Fibroblast of pulmonary artery (primary cell): ENCODE data around the gene BEAN1.
A peak's percentile ranks its signal among the peaks of the same experiment; 100 is the strongest.

Source experiments
- DNase-seq: peaks from one replicate; pipeline ENCODE4 v3.0.0-alpha.2; 2010; ENCODE audit warnings: low read depth
- H3K4me3 ChIP-seq: replicated peaks from 2 replicates; pipeline ENCODE4 v1.5.1; 2011; ENCODE audit warnings: low read depth, mild to moderate bottlenecking, control low read depth, low read length, moderate library complexity
- CTCF ChIP-seq: IDR thresholded peaks from 2 replicates; pipeline ENCODE4 v1.5.1; 2011; ENCODE audit warnings: mild to moderate bottlenecking, control low read depth, low read length, inconsistent platforms; ENCODE audit errors: missing control alignments

BEAN1 gene

GRCh38 chr16:66474750-66475199 is 47.7 kb downstream of the BEAN1 start:
- TF ChIP-seq CTCF, result no peak
- no peak for DNase-seq

DNA sequence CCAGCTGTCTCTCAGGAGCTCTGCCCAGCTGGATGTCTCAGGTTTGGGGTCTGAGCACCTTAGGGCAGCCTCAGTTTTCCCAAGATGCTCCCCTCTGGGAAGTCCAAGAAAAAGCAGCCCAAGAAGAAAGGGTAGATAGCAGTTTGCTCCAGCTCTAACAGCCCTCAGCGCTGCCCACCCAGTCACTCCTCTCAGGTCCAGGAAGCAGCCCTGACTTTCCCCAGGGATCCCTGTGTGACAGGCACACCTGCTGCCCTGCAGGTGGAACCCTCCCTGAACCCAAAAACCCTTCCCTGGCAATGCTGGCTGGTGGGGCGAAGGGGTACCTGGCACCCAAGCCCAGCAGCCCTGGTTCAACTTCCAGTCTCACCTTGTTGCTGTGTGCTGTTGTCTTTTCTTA is 48.1 kb downstream of the BEAN1 start:
- no peak overlapping the region for H3K4me3 ChIP-seq
- no peak for DNase-seq
- no peak for TF ChIP-seq CTCF

More at GRCh38 chr16:66474750-66475199, 47.7 kb downstream of the BEAN1 start:
- no peak overlapping the region for H3K4me3 ChIP-seq

DNA sequence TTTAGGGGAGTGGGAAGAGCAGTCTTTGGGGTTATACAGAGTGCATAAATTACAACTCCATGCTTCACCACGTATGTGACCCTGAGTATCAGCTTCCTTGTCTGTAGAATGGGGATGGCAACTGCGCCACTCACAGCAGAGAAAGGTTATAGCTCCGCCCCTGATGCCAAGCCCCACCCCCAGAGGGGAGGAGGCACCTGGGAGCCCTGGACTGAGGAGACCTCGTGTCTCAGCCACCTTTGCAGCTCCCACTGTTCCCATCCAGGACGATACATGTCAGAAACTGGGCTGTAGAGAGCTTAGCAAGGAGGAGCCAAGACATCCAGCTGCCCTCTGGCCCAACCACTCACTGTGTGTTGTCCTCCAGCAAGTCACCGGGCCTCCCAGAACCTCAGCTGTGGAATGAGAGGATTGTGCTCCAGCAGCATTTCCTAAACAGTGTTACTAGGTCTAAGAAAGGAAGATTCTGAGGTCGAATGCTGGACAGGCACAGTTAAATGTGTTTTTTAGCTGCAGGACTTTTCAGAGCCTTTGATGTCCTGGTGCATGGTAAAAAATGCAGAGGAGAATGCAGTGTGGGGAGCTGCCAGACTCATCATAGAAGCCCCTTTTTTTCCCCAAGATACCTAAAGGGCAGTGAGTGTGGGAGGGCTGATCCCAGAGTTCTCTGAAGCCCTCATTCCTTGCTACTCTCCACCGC is 49.4 kb downstream of the BEAN1 start:
- no peak for TF ChIP-seq CTCF
- no peak for DNase-seq

DNA sequence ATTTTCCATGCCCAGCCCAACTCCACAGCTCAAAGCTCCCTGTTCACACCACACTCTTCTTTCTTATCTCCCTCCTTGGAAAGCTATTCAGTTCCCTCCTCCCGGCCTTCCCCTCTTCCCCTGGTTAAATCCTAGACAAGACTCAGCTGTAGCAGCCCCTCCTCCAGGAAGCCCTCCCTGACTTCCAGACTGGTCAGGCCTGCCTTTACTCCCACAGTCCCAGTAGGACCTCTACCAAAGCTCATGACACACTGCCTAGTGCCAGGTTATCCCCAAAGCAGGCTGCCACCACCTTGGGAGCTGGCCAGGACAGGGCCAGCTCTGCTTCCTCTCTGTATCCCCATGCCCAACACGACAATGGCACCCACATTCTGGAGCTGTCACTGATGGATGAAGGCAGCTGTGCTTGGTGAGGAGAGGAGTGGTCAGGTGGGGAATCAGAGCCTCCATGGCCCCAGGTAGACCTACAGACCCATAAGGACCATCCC is 50.0 kb downstream of the BEAN1 start:
- no peak for DNase-seq
- no peak overlapping the region for H3K4me3 ChIP-seq
- TF ChIP-seq CTCF, result no peak

More for the DNA sequence above, 49.4 kb downstream of the BEAN1 start:
- no peak overlapping the region for H3K4me3 ChIP-seq

DNA sequence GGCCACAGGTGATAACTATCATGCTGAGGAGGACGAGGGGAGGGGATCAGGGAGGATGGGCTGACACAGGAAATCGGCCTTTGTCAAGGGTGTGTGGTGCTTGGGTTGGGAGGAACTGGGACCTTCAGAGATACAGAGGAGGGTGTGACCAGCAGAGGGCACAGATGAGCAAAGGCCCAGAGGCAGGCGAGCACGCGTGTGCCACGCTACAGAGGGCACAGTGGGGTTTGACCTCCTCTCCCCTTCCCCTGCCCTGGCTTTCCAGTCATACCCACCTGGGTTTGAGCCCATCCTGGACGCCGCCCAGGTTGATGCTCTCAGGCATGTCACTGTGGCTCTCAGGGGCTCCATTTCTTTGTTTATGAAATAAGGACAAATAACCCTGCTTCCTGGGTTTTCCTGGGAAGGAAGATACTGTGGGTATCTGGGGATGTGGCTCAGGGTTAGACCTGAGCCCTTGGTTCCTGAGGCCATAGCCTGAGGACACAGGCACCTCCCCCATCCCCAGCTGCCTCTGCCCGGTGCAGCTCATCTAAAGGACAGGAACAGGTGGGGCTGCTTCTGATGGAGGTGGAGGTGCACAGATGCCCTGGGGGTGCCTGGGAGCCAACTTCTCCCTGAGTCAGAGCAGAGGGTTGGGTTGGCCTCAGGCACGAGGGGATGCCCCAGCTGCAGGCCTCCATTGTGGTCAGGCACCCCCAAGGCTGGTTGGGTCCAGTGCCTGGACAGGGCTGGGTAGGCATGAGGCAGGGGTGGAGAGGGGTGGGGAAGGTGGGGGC is 51.8 kb downstream of the BEAN1 start:
- peak; percentile 62 for DNase-seq
- peak; percentile 86 for TF ChIP-seq CTCF
- no peak overlapping the region for H3K4me3 ChIP-seq

GRCh38 chr16:66479661-66480264 is 52.7 kb downstream of the BEAN1 start:
- no peak for DNase-seq
- no peak for TF ChIP-seq CTCF
- H3K4me3 ChIP-seq, result no peak overlapping the region
